ENCODE results near the gene FLT3.
"Not testable (repeated sequence)": the region's sequence is repeated elsewhere in the genome, so short reads cannot be mapped to it uniquely, and the experiment has no call there.

The FLT3 gene

GRCh38 chr13:28100150-28101121 is at the start of gene FLT3:
TSS of gene FLT3 (minus strand) at chr13:28100576. CDS start at chr13:28100510, 66 bp downstream.
- DNase-seq (ENCODE audit: low read depth): no peak

GRCh38 chr13:28147495-28147894 is 47.1 kb upstream of the FLT3 start:
- no peak for DNase-seq (ENCODE audit: low read depth)

GRCh38 chr13:28145049-28145448 is 44.7 kb upstream of the FLT3 start:
- no peak for DNase-seq (ENCODE audit: low read depth)

GRCh38 chr13:28141542-28141941 is 41.2 kb upstream of the FLT3 start:
- DNase-seq (ENCODE audit: low read depth): not testable (repeated sequence)

- no peak for DNase-seq (ENCODE audit: low read depth)
Observed at GRCh38 chr13:28140433-28141125, 40.2 kb upstream of the FLT3 start.

- DNase-seq (ENCODE audit: low read depth): peak; percentile 78
Observed at GRCh38 chr13:28138756-28139470, 38.5 kb upstream of the FLT3 start.

GRCh38 chr13:28138012-28138755 is 37.8 kb upstream of the FLT3 start, which contains the start of gene PAN3:
TSS of gene PAN3 (plus strand) at chr13:28138545. CDS start at chr13:28138658, 113 bp downstream.
- peak; percentile 88 for DNase-seq (ENCODE audit: low read depth)

GRCh38 chr13:28137596-28137995 is 37.2 kb upstream of the FLT3 start:
- DNase-seq (ENCODE audit: low read depth): no peak

- no peak for DNase-seq (ENCODE audit: low read depth)
Observed at GRCh38 chr13:28136916-28137315, 36.5 kb upstream of the FLT3 start.

GRCh38 chr13:28131646-28132045 is 31.3 kb upstream of the FLT3 start:
- no peak for DNase-seq (ENCODE audit: low read depth)

- DNase-seq (ENCODE audit: low read depth): no peak
Observed at GRCh38 chr13:28129911-28130693, 29.7 kb upstream of the FLT3 start.

- DNase-seq (ENCODE audit: low read depth): no peak
Observed at GRCh38 chr13:28128926-28129325, 28.6 kb upstream of the FLT3 start.

- DNase-seq (ENCODE audit: low read depth): no peak
Observed at GRCh38 chr13:28128030-28128429, 27.7 kb upstream of the FLT3 start.

- no peak for DNase-seq (ENCODE audit: low read depth)
Observed at GRCh38 chr13:28121224-28121623, 20.8 kb upstream of the FLT3 start.

GRCh38 chr13:28120317-28120716 is 19.9 kb upstream of the FLT3 start:
- DNase-seq (ENCODE audit: low read depth): no peak

- DNase-seq (ENCODE audit: low read depth): no peak
Observed at GRCh38 chr13:28117689-28118377, 17.5 kb upstream of the FLT3 start.

- no peak for DNase-seq (ENCODE audit: low read depth)
Observed at GRCh38 chr13:28116736-28117135, 16.4 kb upstream of the FLT3 start.

GRCh38 chr13:28110414-28110813 is 10.0 kb upstream of the FLT3 start:
- DNase-seq (ENCODE audit: low read depth): no peak

- no peak for DNase-seq (ENCODE audit: low read depth)
Observed at GRCh38 chr13:28106976-28107375, 6.6 kb upstream of the FLT3 start.

GRCh38 chr13:28101886-28102285 is 1.5 kb upstream of the FLT3 start:
- not testable (repeated sequence) for DNase-seq (ENCODE audit: low read depth)

Measured in stimulated activated CD8-positive, alpha-beta memory T cell treated with anti-CD3 and anti-CD28 coated beads, Interleukin-12 subunit alpha, Interleukin-12 subunit beta, amount 100 ng/mL, for 1 hour (primary cell).